ENCODE results near the gene INTS11. TPM values are rescaled to one million over a fixed set of nuclear protein-coding genes. Genes with fewer than 3 reads are reported as not detected.

INTS11 gene
- total RNA-seq, 1 donor from 2014 or later, result 106 TPM

GRCh38 chr1:1354271-1355247 is 30.1 kb upstream of the INTS11 start:
- TF ChIP-seq, protein P1, sequence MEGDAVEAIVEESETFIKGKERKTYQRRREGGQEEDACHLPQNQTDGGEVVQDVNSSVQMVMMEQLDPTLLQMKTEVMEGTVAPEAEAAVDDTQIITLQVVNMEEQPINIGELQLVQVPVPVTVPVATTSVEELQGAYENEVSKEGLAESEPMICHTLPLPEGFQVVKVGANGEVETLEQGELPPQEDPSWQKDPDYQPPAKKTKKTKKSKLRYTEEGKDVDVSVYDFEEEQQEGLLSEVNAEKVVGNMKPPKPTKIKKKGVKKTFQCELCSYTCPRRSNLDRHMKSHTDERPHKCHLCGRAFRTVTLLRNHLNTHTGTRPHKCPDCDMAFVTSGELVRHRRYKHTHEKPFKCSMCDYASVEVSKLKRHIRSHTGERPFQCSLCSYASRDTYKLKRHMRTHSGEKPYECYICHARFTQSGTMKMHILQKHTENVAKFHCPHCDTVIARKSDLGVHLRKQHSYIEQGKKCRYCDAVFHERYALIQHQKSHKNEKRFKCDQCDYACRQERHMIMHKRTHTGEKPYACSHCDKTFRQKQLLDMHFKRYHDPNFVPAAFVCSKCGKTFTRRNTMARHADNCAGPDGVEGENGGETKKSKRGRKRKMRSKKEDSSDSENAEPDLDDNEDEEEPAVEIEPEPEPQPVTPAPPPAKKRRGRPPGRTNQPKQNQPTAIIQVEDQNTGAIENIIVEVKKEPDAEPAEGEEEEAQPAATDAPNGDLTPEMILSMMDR (IDR thresholded peaks at IDR 0.05), result no peak
- peak overlapping the region; percentile 72 for H3K4me3 Mint-ChIP-seq (ENCODE audit: unreplicated experiment)
- no peak overlapping the region for H3K27ac Mint-ChIP-seq (ENCODE audit: unreplicated experiment)
- H3K36me3 Mint-ChIP-seq (ENCODE audit: unreplicated experiment), result peaks cover 9% of the 10 kb centered on the region
- no peaks in the 10 kb centered on the region for H3K27me3 Mint-ChIP-seq (ENCODE audit: unreplicated experiment)
- no peaks in the 10 kb centered on the region for H3K9me3 Mint-ChIP-seq (ENCODE audit: unreplicated experiment)
- H3K4me1 Mint-ChIP-seq (ENCODE audit: unreplicated experiment), result peaks cover 56% of the 10 kb centered on the region
- no peak for DNase-seq (ENCODE audit: extremely low spot score, unreplicated experiment)

DNA sequence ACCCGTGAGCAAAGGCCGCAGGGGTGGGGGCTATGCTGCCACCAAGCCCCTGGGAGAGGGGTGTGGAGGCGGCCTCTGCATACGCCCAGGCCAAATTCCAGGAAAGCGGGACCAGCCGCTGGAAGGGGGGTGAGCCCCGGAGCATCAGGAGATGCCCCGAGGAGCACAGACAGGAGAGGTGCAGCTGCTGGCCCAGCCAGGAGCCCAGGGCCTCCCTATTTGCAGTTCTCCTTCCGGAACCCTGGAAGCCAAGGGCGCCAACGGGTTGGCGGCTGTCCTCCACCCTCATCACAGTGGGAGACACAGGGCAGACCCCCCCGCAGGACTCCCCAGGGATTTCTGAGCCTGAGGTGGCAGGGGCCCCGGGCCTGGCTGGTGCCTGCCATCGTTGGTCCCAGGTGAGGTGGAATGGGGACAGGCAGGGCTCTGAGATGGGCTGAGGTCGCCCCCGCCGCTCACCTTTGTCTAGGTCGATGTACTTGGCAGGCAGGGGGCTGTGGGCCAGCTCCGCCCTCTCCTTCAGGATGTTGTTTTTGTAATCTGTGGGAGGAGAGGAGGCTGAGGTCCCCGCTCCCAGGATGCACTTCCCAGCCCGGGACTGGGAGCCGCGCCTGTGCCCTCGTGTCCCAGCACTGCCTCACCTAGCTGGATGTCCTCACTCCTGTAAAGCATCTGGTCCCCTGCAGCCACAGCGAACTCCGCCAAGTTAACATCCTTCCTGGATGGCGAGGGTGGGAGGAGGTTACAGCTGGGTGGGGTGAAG is 29.1 kb upstream of the INTS11 start:
- no peaks in the 10 kb centered on the region for H3K27me3 Mint-ChIP-seq (ENCODE audit: unreplicated experiment)
- peaks cover 9% of the 10 kb centered on the region for H3K36me3 Mint-ChIP-seq (ENCODE audit: unreplicated experiment)
- H3K4me3 Mint-ChIP-seq (ENCODE audit: unreplicated experiment), result peak overlapping the region; percentile 72
- peaks cover 47% of the 10 kb centered on the region for H3K4me1 Mint-ChIP-seq (ENCODE audit: unreplicated experiment)
- DNase-seq (ENCODE audit: extremely low spot score, unreplicated experiment), result no peak
- H3K9me3 Mint-ChIP-seq (ENCODE audit: unreplicated experiment), result no peaks in the 10 kb centered on the region
- TF ChIP-seq, protein P1 (IDR thresholded peaks at IDR 0.05), result no peak
- peak overlapping the region; percentile 74 for H3K27ac Mint-ChIP-seq (ENCODE audit: unreplicated experiment)

DNA sequence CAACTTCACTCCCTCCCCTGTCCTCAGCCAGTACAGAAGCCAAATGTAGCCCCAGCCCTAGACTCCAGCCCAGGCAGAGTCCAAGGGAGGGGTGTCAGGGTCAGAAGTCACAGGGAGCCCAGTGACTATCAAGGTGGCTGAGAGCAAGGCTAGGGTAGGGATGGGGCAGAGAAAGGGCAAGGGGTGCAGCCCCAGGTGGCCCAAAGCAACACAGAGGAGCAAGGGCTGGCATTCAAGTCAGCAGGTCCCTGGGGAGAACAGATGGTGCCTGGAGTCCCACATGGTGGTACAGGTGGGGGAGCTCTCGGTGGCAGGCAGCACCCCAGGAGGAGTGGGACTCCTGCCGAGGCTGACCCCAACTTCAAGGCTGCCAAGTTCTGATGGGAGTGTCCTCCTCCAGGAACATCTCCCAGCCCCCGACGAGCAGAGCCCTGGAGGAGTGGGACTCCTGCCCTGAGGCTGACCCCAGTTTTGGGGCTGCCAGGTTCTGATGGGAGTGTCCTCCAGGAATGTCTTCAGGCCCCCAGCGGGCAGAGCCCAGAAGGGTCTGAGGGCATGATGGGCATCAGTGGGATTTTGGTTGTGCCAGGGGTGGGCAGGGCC is 28.4 kb upstream of the INTS11 start:
- Mint-ChIP-seq H3K4me3 (ENCODE audit: unreplicated experiment) (peak overlapping the region; percentile 72), H3K27me3 (ENCODE audit: unreplicated experiment) (no peaks in the 10 kb centered on the region), H3K27ac (ENCODE audit: unreplicated experiment) (peak overlapping the region; percentile 74), H3K9me3 (ENCODE audit: unreplicated experiment) (no peaks in the 10 kb centered on the region), H3K4me1 (ENCODE audit: unreplicated experiment) (peaks cover 40% of the 10 kb centered on the region), H3K36me3 (ENCODE audit: unreplicated experiment) (peaks cover 9% of the 10 kb centered on the region)
- no peak for DNase-seq (ENCODE audit: extremely low spot score, unreplicated experiment)
- TF ChIP-seq, protein P1 (IDR thresholded peaks at IDR 0.05), result no peak

- peaks cover 41% of the 10 kb centered on the region for H3K4me1 Mint-ChIP-seq (ENCODE audit: unreplicated experiment)
- H3K27me3 Mint-ChIP-seq (ENCODE audit: unreplicated experiment), result no peaks in the 10 kb centered on the region
- peaks cover 9% of the 10 kb centered on the region for H3K36me3 Mint-ChIP-seq (ENCODE audit: unreplicated experiment)
- DNase-seq (ENCODE audit: extremely low spot score, unreplicated experiment), result no peak
- H3K9me3 Mint-ChIP-seq (ENCODE audit: unreplicated experiment), result no peaks in the 10 kb centered on the region
- H3K4me3 Mint-ChIP-seq (ENCODE audit: unreplicated experiment), result peak overlapping the region; percentile 66
- TF ChIP-seq, protein P1 (IDR thresholded peaks at IDR 0.05), result no peak
- peak overlapping the region; percentile 74 for H3K27ac Mint-ChIP-seq (ENCODE audit: unreplicated experiment)
These were observed 27.3 kb upstream of the INTS11 start for GRCh38 chr1:1351511-1352427.
